ENCODE results near the gene HTR1D. TPM values are rescaled to one million over a fixed set of nuclear protein-coding genes. Genes with fewer than 3 reads are reported as not detected.

Gene HTR1D
- total and polyA plus RNA-seq, 4 donors, result 0.05 TPM; not detected in 3

DNA sequence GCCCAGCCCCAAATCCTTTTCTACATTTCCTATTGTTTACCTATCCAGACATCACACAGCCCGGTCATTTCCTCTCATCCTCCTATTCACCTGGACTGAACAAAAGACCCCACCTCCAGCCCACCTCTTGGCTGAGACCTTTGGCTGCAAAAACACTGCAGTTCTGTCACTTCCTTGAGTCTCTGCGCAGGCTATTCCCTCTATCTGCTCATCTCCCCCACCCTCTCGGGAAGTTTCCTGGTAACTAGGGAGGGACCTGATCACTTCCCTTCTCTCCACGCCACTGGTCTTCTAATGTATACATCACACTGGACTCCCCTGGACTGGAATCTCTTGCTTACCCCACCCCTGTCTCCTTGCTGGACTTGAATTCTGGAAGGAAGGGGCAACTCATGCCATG is 5.3 kb downstream of the HTR1D start:
- 70% methylated on average over 4 of the region's 4 CpGs for WGBS
- H3K4me3 ChIP-seq (ENCODE audit: low read depth in 1 of 3, low read length in 3 of 3), result no peak overlapping the region
- H3K4me1 ChIP-seq (ENCODE audit: control insufficient read depth in 4 of 4, insufficient read depth in 4 of 4, low read length in 3 of 4), result peaks cover 3 to 5% (median 3%) of the 10 kb centered on the region in 4 donors
- TF ChIP-seq HNF4A (conservative IDR thresholded peaks at IDR 0.05), result no peak
- TF ChIP-seq, protein P1, sequence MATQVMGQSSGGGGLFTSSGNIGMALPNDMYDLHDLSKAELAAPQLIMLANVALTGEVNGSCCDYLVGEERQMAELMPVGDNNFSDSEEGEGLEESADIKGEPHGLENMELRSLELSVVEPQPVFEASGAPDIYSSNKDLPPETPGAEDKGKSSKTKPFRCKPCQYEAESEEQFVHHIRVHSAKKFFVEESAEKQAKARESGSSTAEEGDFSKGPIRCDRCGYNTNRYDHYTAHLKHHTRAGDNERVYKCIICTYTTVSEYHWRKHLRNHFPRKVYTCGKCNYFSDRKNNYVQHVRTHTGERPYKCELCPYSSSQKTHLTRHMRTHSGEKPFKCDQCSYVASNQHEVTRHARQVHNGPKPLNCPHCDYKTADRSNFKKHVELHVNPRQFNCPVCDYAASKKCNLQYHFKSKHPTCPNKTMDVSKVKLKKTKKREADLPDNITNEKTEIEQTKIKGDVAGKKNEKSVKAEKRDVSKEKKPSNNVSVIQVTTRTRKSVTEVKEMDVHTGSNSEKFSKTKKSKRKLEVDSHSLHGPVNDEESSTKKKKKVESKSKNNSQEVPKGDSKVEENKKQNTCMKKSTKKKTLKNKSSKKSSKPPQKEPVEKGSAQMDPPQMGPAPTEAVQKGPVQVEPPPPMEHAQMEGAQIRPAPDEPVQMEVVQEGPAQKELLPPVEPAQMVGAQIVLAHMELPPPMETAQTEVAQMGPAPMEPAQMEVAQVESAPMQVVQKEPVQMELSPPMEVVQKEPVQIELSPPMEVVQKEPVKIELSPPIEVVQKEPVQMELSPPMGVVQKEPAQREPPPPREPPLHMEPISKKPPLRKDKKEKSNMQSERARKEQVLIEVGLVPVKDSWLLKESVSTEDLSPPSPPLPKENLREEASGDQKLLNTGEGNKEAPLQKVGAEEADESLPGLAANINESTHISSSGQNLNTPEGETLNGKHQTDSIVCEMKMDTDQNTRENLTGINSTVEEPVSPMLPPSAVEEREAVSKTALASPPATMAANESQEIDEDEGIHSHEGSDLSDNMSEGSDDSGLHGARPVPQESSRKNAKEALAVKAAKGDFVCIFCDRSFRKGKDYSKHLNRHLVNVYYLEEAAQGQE (IDR thresholded peaks at IDR 0.05), result no peak
- TF ChIP-seq, protein P2, sequence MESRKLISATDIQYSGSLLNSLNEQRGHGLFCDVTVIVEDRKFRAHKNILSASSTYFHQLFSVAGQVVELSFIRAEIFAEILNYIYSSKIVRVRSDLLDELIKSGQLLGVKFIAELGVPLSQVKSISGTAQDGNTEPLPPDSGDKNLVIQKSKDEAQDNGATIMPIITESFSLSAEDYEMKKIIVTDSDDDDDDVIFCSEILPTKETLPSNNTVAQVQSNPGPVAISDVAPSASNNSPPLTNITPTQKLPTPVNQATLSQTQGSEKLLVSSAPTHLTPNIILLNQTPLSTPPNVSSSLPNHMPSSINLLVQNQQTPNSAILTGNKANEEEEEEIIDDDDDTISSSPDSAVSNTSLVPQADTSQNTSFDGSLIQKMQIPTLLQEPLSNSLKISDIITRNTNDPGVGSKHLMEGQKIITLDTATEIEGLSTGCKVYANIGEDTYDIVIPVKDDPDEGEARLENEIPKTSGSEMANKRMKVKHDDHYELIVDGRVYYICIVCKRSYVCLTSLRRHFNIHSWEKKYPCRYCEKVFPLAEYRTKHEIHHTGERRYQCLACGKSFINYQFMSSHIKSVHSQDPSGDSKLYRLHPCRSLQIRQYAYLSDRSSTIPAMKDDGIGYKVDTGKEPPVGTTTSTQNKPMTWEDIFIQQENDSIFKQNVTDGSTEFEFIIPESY (IDR thresholded peaks at IDR 0.05), result no peak
- TF ChIP-seq, protein P3, sequence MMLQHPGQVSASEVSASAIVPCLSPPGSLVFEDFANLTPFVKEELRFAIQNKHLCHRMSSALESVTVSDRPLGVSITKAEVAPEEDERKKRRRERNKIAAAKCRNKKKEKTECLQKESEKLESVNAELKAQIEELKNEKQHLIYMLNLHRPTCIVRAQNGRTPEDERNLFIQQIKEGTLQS (IDR thresholded peaks at IDR 0.05), result no peak
- no peak for TF ChIP-seq FOXA2 (IDR thresholded peaks at IDR 0.05)
- TF ChIP-seq YY1 (IDR thresholded peaks at IDR 0.05), result no peak
- TF ChIP-seq EGR1 (IDR thresholded peaks at IDR 0.05; ENCODE audit: low read depth in 2 of 2), result no peak
- TF ChIP-seq NR2F2 (IDR thresholded peaks at IDR 0.05), result no peak
- TF ChIP-seq JUND (IDR thresholded peaks at IDR 0.05), result no peak
- no peak for TF ChIP-seq FOXA1 (IDR thresholded peaks at IDR 0.05)
- TF ChIP-seq HNF4G (IDR thresholded peaks at IDR 0.05), result no peak
- TF ChIP-seq, protein P4, sequence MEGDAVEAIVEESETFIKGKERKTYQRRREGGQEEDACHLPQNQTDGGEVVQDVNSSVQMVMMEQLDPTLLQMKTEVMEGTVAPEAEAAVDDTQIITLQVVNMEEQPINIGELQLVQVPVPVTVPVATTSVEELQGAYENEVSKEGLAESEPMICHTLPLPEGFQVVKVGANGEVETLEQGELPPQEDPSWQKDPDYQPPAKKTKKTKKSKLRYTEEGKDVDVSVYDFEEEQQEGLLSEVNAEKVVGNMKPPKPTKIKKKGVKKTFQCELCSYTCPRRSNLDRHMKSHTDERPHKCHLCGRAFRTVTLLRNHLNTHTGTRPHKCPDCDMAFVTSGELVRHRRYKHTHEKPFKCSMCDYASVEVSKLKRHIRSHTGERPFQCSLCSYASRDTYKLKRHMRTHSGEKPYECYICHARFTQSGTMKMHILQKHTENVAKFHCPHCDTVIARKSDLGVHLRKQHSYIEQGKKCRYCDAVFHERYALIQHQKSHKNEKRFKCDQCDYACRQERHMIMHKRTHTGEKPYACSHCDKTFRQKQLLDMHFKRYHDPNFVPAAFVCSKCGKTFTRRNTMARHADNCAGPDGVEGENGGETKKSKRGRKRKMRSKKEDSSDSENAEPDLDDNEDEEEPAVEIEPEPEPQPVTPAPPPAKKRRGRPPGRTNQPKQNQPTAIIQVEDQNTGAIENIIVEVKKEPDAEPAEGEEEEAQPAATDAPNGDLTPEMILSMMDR (IDR thresholded peaks at IDR 0.05; ENCODE audit: low read depth, low read length, missing input control), result no peak
- no peak for TF ChIP-seq GABPA (IDR thresholded peaks at IDR 0.05 in 1 of 2, conservative IDR thresholded peaks at IDR 0.05 in 1 of 2)
- TF ChIP-seq RXRA (IDR thresholded peaks at IDR 0.05), result no peak
- TF ChIP-seq RAD21 (IDR thresholded peaks at IDR 0.05), result no peak
- TF ChIP-seq, protein P5, sequence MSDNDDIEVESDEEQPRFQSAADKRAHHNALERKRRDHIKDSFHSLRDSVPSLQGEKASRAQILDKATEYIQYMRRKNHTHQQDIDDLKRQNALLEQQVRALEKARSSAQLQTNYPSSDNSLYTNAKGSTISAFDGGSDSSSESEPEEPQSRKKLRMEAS (IDR thresholded peaks at IDR 0.05), result no peak
- no peak for TF ChIP-seq TAF1 (conservative IDR thresholded peaks at IDR 0.05)
- no peak for TF ChIP-seq SP1 (IDR thresholded peaks at IDR 0.05)
- H3K9me3 ChIP-seq (ENCODE audit: control insufficient read depth in 4 of 4, low read length in 3 of 4), result no peaks in the 10 kb centered on the region
- H3K27me3 ChIP-seq (ENCODE audit: control insufficient read depth in 4 of 4, insufficient read depth in 4 of 4, low read length in 3 of 4), result peaks cover 0 to 1% (median 0%) of the 10 kb centered on the region in 4 donors
- H3K9ac ChIP-seq (ENCODE audit: low read depth in 1 of 2, low read length in 2 of 2), result no peak overlapping the region
- H3K27ac ChIP-seq (ENCODE audit: low read depth in 1 of 2, low read length in 2 of 2), result no peak overlapping the region
- no peak for DNase-seq (ENCODE audit: low spot score)
- no peaks in the 10 kb centered on the region for H3K36me3 ChIP-seq (ENCODE audit: control insufficient read depth in 4 of 4, insufficient read depth in 3 of 4, low read depth in 1 of 4, low read length in 3 of 4)
